ENCODE results near the gene CBX3.

Gene CBX3

DNA sequence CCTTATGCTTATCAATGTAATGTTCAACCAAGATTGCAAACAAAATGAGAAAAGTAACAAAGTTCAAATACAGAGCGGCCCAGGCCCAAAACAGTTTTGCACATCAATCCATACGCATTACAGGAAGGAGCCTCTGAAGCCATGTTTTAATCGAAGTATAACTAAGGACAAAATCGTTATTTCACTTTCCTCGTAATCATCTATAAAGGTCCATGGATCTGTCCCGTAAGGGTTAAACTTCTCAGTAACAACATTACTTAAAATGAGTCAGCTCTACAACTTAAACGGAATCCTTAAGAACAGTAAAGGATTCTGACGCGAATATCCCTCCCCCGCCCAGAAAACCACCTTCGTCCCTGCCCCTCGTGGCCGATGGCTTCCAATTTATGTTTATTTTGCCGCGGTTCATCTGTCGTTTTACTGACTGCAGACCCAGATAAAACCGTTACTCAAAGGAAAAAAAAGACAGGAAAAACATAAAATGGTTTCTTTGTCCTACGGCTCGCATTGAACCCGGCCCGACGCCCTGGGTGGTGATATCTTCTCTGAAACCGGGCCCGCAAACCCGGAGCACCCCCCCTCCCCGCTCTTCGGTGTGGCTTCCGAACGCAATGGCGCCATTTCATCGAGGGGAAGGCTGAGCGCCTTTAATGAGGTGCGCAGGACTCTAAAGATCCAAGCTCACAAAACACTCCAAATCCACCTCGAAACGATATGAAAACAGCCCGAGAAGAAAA is 2.1 kb upstream of the CBX3 start:
- Histone ChIP-seq H3K36me3 (ENCODE audit: insufficient read depth, low read length) (peaks cover 65% of the 10 kb centered on the region), H3K4me1 (ENCODE audit: control insufficient read depth, insufficient read depth, low read length) (peaks cover 40% of the 10 kb centered on the region)

DNA sequence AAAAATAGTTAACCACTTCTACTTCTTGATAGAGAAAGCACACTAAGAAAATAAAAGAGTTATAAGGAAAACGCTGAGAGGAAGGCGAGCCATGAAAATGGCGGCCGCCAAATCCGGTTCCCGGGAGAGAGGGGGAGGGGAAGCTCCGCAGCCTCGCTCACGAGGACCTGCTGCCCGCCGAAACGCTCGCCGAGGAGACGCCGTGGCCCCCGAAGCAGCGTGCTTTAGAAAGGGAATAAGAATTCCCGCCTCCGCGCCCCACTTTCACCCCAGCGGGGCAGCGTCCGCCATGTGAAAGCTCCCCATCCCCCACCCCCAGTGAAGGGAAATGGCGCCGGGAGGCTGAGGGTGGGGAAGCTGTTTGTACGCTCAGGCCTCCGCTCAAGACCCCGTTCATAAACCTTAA is 1.5 kb upstream of the CBX3 start:
- Histone ChIP-seq H3K4me2 (ENCODE audit: low read length) (peak overlapping the region; percentile 83), H3K4me3 (ENCODE audit: low read length) (peak overlapping the region; percentile 98), H3K27me3 (ENCODE audit: control insufficient read depth, insufficient read depth, low read length) (no peaks in the 10 kb centered on the region), H3K9me3 (replicated peaks; ENCODE audit: low read length) (no peaks in the 10 kb centered on the region), H3K9ac (ENCODE audit: low read depth, low read length) (peak overlapping the region; percentile 100), H3K36me3 (ENCODE audit: insufficient read depth, low read length) (peaks cover 62% of the 10 kb centered on the region), H3K4me1 (ENCODE audit: control insufficient read depth, insufficient read depth, low read length) (peaks cover 42% of the 10 kb centered on the region)

More for the DNA sequence above, 2.1 kb upstream of the CBX3 start:
- peak overlapping the region; percentile 98 for H3K4me3 ChIP-seq (ENCODE audit: low read length)
- no peaks in the 10 kb centered on the region for H3K27me3 ChIP-seq (ENCODE audit: control insufficient read depth, insufficient read depth, low read length)
- peak overlapping the region; percentile 83 for H3K4me2 ChIP-seq (ENCODE audit: low read length)
- H3K9ac ChIP-seq (ENCODE audit: low read depth, low read length): peak overlapping the region; percentile 100
- no peaks in the 10 kb centered on the region for H3K9me3 ChIP-seq (replicated peaks; ENCODE audit: low read length)

DNA sequence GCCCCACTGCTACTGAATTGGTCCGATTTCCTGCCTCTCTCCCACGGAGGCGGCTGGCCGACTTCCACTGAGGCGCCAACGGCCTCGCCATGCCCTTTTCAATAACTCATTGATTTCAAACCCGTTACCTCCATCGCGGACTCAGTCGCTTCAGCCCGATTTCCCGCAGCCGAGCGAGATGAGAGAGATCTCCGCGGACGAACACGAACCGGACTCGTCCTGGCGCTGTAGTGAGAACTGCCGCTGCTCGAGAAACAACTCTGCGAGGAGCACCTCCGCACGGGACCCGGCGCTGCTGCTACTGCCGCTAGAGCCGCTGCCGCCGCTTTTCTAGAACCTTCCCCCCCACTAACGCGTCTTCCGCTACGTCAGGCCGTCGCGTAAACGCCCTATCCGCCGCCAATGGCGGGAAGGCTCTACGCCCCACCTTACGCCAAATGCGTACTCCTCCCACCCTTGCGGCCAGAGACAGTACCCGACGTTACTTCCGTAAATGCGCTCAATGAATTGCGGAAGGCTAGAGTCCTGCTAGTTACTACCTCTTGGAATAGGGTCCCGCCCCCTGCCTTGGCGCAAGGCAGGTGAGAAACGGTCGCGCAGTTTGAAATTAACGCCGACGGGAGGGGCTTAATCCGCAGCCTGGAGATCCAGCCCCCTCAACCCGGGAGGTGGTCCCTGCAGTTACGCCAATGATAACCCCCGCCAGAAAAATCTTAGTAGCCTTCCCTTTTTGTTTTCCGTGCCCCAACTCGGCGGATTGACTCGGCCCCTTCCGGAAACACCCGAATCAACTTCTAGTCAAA is 900 bp upstream of the CBX3 start, which contains the start of gene HNRNPA2B1:
Gene HNRNPA2B1 (minus strand): TSS at position 303 of the 803 bp plus-strand sequence. CDS start 169 bp downstream, at position 134.
- H3K4me2 ChIP-seq (ENCODE audit: low read length): peak within 1 kb of the TSS; percentile 93
- H3K27me3 ChIP-seq (ENCODE audit: control insufficient read depth, insufficient read depth, low read length): no peaks in the 10 kb centered on the region
- H3K4me1 ChIP-seq (ENCODE audit: control insufficient read depth, insufficient read depth, low read length): peaks cover 44% of the 10 kb centered on the region
- H3K4me3 ChIP-seq (ENCODE audit: low read length): peak within 1 kb of the TSS; percentile 98
- peaks cover 59% of the 10 kb centered on the region for H3K36me3 ChIP-seq (ENCODE audit: insufficient read depth, low read length)
- peak within 1 kb of the TSS; percentile 100 for H3K9ac ChIP-seq (ENCODE audit: low read depth, low read length)
- H3K9me3 ChIP-seq (replicated peaks; ENCODE audit: low read length): no peaks in the 10 kb centered on the region

DNA sequence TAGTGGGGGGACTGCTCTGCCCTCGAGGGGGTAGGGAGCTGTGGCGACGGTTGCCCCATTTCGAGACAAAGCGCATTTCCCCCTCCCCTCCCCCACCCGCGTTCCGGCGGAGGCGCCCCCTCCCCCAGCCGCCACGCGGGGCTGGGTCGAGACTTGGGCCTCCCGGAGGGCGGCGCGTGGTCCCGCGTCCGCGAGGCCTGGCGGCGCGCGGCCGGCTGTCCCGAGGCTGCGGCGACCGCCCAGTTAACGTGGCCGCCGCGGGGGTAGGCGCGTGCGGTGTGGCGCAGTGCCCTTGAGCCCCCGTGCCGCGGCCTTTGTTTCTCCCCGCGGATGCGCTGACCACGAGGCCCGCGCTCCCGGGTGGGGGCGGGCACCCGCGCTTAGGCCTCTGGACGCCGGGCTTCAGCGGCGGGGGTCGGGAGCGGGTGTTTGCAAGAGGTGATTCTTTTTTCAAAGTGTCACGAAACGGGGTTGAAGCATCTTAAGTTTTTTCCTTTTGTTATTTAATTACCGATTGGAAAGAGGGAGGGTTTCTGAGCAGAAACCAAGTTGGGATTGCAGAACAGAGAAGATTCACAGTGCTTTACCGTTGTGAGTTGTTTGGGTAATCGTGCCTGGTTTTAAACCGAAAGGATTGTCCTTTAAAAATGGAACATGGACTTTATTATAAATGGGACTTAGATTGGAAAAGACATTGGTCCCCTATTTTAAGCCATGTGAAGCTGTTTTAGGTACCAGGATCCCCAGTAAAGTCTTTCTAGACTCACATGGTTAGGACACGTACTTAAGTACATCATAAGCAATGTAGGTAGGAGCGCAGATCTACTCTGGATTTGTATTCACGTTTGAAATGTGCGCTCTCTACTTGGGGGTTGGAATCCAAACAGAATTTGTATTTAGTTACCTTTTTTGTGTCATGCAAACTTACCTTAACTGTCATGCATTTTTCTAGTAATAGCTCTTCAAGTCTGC is 760 bp downstream of the CBX3 start:
- Histone ChIP-seq H3K27me3 (ENCODE audit: control insufficient read depth, insufficient read depth, low read length) (no peaks in the 10 kb centered on the region), H3K4me1 (ENCODE audit: control insufficient read depth, insufficient read depth, low read length) (peaks cover 29% of the 10 kb centered on the region), H3K4me3 (ENCODE audit: low read length) (peak overlapping the region; percentile 98), H3K4me2 (ENCODE audit: low read length) (peak overlapping the region; percentile 93), H3K9ac (ENCODE audit: low read depth, low read length) (peak overlapping the region; percentile 100), H3K36me3 (ENCODE audit: insufficient read depth, low read length) (peaks cover 58% of the 10 kb centered on the region), H3K9me3 (replicated peaks; ENCODE audit: low read length) (no peaks in the 10 kb centered on the region)

DNA sequence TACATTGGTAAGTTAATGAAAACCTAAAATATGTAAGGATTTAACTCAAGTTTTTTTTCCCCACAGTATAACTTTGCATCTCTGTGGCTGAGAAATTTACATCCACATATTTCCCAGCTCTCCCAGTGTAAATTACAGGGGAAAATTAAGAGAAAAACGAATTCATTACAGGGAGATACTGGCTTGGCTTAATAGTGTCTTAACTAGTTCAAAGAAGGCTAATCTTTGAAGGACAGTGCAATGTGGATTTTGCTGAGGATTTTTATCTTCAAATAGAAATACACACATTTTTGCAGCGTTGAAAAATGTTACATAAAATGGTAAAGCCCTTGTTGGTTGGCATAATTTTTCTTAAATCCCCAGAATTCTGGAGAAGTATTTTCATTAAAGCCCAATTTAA is 1.5 kb downstream of the CBX3 start:
- Histone ChIP-seq H3K9me3 (replicated peaks; ENCODE audit: low read length) (no peaks in the 10 kb centered on the region), H3K27me3 (ENCODE audit: control insufficient read depth, insufficient read depth, low read length) (no peaks in the 10 kb centered on the region), H3K9ac (ENCODE audit: low read depth, low read length) (peak overlapping the region; percentile 100), H3K4me1 (ENCODE audit: control insufficient read depth, insufficient read depth, low read length) (peaks cover 26% of the 10 kb centered on the region), H3K4me2 (ENCODE audit: low read length) (peak overlapping the region; percentile 93), H3K4me3 (ENCODE audit: low read length) (peak overlapping the region; percentile 98), H3K36me3 (ENCODE audit: insufficient read depth, low read length) (peaks cover 59% of the 10 kb centered on the region)

DNA sequence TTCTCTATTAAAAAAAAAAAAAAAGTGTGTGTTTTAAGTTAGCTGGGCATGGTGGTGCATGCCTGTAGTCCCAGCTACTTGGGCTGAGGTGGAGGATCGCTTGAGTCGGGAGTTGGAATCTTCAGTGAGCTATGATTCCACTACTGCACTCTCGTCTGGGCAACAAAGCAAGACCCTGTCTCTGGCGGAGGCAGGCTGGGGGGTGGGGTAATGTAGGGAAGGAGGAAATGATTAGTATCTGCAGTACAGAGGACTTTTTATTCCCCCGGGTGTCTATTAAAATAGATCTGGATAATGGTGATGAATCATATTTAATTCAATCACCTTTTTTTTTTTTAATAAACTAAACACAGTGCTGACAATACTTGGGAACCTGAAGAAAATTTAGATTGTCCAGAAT is 6.5 kb downstream of the CBX3 start:
- Histone ChIP-seq H3K4me3 (ENCODE audit: low read length) (no peak overlapping the region), H3K36me3 (ENCODE audit: insufficient read depth, low read length) (peaks cover 81% of the 10 kb centered on the region), H3K4me2 (ENCODE audit: low read length) (no peak overlapping the region), H3K9me3 (replicated peaks; ENCODE audit: low read length) (no peaks in the 10 kb centered on the region), H3K9ac (ENCODE audit: low read depth, low read length) (no peak overlapping the region), H3K4me1 (ENCODE audit: control insufficient read depth, insufficient read depth, low read length) (peaks cover 24% of the 10 kb centered on the region), H3K27me3 (ENCODE audit: control insufficient read depth, insufficient read depth, low read length) (no peaks in the 10 kb centered on the region)

DNA sequence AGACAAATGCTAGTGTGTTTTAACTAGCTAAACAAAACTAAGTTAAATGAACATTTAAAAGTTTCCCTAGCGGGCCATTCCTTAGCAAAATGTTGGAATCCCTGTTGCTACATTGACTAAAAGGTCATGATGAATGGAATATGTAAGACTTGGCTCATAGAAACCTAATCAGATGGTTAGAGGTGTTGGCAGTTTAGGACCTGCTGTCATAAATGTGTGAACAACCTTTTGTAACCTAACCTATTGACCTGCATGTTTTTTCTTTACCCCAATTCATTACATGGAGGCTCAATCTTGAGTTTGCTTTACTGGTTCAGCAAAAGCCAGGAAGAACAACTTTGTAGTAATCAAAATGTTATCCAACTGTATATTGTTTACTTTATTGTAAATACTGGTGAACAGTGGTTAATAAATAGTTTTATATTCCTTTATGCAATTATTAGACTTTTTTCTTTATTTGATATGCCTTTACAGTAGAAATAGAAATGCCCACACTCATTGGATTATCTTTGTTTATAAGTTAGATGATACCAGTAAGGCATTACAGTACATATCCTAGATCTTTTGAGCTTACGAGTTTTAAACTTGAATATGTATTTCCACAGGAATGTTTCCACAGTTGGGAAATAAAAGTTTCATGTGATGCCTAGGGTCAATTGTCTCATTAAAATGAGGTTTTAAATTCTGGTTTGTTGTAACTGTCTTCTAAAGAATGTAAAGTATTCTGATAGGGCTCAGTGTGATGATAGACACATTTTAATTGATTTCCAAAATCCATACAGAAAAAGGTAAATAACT is 11.6 kb downstream of the CBX3 start:
- Histone ChIP-seq H3K9ac (ENCODE audit: low read depth, low read length) (no peak overlapping the region), H3K4me1 (ENCODE audit: control insufficient read depth, insufficient read depth, low read length) (no peaks in the 10 kb centered on the region), H3K4me3 (ENCODE audit: low read length) (no peak overlapping the region), H3K9me3 (replicated peaks; ENCODE audit: low read length) (no peaks in the 10 kb centered on the region), H3K27me3 (ENCODE audit: control insufficient read depth, insufficient read depth, low read length) (no peaks in the 10 kb centered on the region), H3K36me3 (ENCODE audit: insufficient read depth, low read length) (peaks cover 48% of the 10 kb centered on the region), H3K4me2 (ENCODE audit: low read length) (no peak overlapping the region)

DNA sequence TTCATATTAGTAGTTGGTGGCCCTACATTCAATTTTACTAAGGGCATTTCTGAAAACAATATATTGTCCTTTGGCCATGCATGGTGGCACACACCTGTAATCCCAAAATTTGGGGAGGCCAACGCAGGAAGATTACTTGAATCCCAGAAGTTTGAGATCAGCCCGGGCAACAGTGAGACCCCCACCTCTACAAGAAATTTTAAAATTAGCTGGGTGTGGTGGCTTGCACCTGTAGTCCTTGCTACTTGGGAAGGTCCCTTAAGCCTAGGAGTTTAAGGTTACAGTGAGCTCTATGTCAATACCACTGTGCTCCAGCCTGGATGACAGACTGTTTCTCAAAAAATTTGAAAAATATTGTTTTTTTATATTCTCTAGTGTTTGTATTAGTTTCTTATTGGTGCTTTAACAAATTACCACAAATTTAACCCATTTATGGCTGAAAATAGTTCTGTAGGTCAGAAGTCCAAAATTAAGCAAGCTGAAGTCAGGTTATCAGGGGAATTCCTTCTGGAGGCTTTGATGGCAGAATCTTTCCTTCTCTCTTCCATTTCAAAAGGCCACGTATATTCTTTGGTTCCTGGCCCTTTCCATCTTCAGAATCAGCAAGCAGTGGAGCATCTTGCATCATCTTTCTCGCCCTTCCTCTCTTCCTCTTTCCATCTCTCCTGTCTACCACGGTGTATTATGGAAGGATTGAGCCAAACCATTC is 12.4 kb downstream of the CBX3 start:
- H3K36me3 ChIP-seq (ENCODE audit: insufficient read depth, low read length): peaks cover 43% of the 10 kb centered on the region
- H3K4me3 ChIP-seq (ENCODE audit: low read length): no peak overlapping the region
- no peaks in the 10 kb centered on the region for H3K27me3 ChIP-seq (ENCODE audit: control insufficient read depth, insufficient read depth, low read length)
- H3K9ac ChIP-seq (ENCODE audit: low read depth, low read length): no peak overlapping the region
- no peaks in the 10 kb centered on the region for H3K9me3 ChIP-seq (replicated peaks; ENCODE audit: low read length)
- no peaks in the 10 kb centered on the region for H3K4me1 ChIP-seq (ENCODE audit: control insufficient read depth, insufficient read depth, low read length)
- no peak overlapping the region for H3K4me2 ChIP-seq (ENCODE audit: low read length)

DNA sequence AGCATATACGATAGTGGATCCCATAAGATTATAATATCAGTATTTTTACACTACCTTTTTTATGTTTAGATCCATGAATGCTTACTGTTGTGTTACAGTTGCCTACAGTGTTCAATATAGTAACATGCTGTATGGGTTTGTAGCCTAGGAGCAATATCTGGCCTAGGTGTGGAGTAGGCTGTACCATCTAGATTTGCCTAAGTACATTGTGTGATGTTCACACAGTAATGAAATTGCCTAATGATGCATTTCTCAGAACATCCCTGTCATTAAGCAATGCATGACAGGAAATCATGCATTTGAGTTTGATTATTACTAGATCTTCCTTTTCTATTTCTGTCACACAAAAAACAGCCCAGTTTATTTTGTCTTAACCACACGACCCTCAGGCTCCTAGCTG is 14.5 kb downstream of the CBX3 start:
- Histone ChIP-seq H3K9ac (ENCODE audit: low read depth, low read length) (no peak overlapping the region), H3K9me3 (replicated peaks; ENCODE audit: low read length) (no peaks in the 10 kb centered on the region), H3K27me3 (ENCODE audit: control insufficient read depth, insufficient read depth, low read length) (no peaks in the 10 kb centered on the region), H3K4me3 (ENCODE audit: low read length) (no peak overlapping the region), H3K4me2 (ENCODE audit: low read length) (no peak overlapping the region), H3K36me3 (ENCODE audit: insufficient read depth, low read length) (peaks cover 22% of the 10 kb centered on the region), H3K4me1 (ENCODE audit: control insufficient read depth, insufficient read depth, low read length) (no peaks in the 10 kb centered on the region)

DNA sequence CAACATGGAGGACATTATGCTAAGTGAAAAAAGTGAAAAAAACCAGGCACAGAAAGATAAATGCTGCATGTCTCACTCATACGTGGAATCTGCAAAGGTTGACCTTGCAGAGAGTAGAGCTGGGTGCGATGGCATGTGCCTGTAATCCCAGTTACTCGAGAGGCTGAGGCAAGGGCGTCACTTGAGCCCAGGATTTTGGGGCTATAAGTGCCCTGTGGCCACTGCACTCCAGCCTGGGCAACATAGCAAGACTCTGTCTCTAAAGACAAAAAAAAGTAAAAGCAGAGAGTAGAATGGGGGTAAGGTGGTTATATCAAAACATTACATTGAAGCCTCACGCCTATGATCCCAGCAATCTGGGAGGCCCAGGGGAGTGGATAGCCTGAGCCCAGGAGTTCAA is 22.8 kb downstream of the CBX3 start:
- Histone ChIP-seq H3K4me3 (ENCODE audit: low read length) (no peak overlapping the region), H3K9me3 (replicated peaks; ENCODE audit: low read length) (no peaks in the 10 kb centered on the region), H3K9ac (ENCODE audit: low read depth, low read length) (no peak overlapping the region), H3K4me2 (ENCODE audit: low read length) (no peak overlapping the region), H3K4me1 (ENCODE audit: control insufficient read depth, insufficient read depth, low read length) (no peaks in the 10 kb centered on the region), H3K27me3 (ENCODE audit: control insufficient read depth, insufficient read depth, low read length) (peaks cover 8% of the 10 kb centered on the region), H3K36me3 (ENCODE audit: insufficient read depth, low read length) (no peaks in the 10 kb centered on the region)
